GM12872 (cell line): ENCODE measurements around the gene DDOST.

Experiments
- TF ChIP-seq, protein P1 (sequence below): IDR thresholded peaks from 3 replicates; pipeline ENCODE4 v1.5.1; 2011; ENCODE audit warnings: low read depth, mild to moderate bottlenecking, low read length, moderate library complexity; ENCODE audit not compliant: insufficient read depth

Gene DDOST

GRCh38 chr1:20661207-20662109, at the start of gene DDOST:
DDOST (minus strand) TSS chr1:20661369; CDS start chr1:20661350, 19 bp downstream.
- TF ChIP-seq, protein P1, sequence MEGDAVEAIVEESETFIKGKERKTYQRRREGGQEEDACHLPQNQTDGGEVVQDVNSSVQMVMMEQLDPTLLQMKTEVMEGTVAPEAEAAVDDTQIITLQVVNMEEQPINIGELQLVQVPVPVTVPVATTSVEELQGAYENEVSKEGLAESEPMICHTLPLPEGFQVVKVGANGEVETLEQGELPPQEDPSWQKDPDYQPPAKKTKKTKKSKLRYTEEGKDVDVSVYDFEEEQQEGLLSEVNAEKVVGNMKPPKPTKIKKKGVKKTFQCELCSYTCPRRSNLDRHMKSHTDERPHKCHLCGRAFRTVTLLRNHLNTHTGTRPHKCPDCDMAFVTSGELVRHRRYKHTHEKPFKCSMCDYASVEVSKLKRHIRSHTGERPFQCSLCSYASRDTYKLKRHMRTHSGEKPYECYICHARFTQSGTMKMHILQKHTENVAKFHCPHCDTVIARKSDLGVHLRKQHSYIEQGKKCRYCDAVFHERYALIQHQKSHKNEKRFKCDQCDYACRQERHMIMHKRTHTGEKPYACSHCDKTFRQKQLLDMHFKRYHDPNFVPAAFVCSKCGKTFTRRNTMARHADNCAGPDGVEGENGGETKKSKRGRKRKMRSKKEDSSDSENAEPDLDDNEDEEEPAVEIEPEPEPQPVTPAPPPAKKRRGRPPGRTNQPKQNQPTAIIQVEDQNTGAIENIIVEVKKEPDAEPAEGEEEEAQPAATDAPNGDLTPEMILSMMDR, result peak; percentile 52

DNA sequence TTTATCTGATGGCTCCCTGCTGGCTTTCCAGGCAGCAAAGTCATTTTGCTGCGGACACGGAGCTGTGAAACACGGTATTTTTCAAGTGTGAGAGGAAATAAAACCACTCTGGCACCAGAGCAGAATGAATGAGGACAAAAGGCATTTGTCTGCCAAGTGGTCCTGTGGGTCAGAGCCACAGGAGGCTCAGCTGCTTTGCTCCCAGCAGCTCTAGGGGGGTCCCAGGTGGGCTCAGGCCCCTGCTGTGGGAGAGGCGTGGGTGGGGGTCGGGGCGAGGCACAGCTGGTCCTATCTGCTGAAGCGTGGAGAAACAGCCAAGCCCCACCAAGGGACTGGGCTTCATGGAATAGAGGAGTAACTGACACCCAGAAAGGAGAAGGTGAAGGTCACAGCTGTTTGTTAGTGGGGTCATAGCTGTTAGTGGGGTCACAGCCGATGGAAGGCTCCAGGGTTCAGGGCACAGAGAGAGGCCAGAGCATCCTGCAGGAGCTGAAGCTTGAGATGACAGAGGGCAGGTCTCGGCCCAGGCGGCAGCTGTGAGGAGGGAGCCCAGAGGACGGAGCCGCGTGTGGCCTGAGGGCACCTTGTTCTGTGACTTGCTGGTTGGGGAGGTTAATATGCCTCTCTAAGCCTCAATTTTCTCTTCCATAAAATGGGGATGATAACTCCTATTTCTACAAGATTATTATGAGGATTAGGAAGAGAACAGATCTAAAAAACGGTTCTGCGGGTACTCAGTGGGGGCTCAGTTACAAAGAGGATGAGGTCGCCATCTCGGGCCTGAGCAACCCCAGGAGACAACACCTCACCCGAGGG, 49.5 kb upstream of the DDOST start:
- TF ChIP-seq, protein P1, result no peak

GRCh38 chr1:20709868-20710267, 48.7 kb upstream of the DDOST start:
- TF ChIP-seq, protein P1, result no peak

DNA sequence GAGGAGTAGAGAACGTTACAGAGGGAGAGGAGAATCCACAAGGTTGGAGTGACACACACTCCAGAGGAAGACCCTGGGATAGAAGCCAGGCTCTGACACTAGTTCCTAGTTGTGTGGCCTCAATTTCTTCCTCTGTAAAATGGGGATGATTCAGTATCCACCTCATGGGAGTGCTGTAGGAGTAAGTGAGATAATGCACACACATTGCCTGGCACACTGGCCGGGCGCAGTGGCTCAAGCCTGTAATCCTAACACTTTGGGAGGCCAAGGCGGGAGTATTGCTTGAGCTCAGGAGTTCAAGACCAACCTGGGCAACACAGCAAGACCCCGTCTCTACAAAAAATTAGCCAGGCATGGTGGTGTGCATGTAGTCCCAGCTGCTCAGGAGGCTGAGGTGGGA, 47.7 kb upstream of the DDOST start:
- TF ChIP-seq, protein P1, result no peak

DNA sequence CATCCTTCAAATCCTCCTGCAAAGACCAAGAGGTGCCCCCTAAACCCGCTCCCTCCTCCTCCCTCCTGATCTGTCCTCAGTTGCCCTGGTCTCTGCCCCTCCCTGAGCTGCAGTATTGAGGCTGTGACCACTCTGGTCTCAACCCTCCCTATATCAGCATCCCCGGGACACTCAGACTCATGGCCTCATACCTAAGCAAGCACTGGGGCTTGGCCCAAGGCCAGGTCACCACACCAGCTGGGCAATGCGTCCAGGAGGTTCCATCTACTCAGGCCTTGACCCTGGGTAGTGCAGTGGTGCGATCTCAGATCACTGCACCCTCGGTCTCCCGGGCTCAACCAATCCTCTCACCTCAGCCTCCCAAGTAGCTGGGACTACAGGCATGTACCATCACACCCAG, 46.9 kb upstream of the DDOST start:
- TF ChIP-seq, protein P1, result no peak

GRCh38 chr1:20706841-20707240, 45.7 kb upstream of the DDOST start:
- TF ChIP-seq, protein P1, result no peak

DNA sequence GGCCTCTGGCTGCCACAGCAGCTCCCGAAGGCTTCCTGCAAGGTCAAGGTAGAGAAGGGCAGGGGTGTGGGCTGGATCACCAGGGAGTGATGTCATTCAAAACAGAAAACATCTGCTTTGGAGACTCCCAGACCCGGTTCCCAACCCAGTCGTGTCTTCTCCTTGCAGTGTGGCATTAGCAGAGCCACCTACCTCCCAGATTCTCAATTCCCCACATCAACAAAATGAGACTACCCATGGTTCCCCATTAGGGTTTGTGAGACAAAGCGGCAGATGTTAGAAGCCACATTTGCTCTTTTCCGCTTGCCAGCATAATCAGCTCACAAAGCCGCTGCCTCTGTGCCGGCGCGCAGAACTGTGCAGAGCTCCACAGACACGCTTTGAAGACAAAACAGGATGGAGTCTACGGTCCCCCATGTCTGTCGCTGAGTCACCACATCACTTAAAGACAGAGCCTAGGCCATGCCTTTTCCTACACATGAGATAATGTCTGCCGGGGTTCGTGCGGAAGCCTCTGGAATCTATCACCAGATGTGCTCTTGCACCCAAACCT, 44.1 kb upstream of the DDOST start:
- TF ChIP-seq, protein P1, result no peak
